ENCODE results near the gene ITGB1BP1. TPM values are rescaled to one million over a fixed set of nuclear protein-coding genes. Genes with fewer than 3 reads are reported as not detected.

Gene ITGB1BP1
- total and polyA plus RNA-seq, 2 of the 13 experiments (the other 11 are each of a cell fraction or from before 2014, with no cell fraction given) = 106 to 108 TPM

GRCh38 chr2:9423922-9424272 lies 569 bp upstream of the ITGB1BP1 start (continued):
- TF ChIP-seq U2AF1 (optimal IDR thresholded peaks at IDR 0.05; ENCODE audit: low read depth, low read length) (peak; percentile 16), TGIF2 (CRISPR knock-in tag; IDR thresholded peaks at IDR 0.05) (no peak), TOPORS (CRISPR knock-in tag; IDR thresholded peaks at IDR 0.05) (no peak), YEATS4 (CRISPR knock-in tag; IDR thresholded peaks at IDR 0.05; ENCODE audit: borderline replicate concordance) (no peak), ZNF766 (CRISPR knock-in tag; IDR thresholded peaks at IDR 0.05; ENCODE audit: borderline replicate concordance) (peak; percentile 63; the same call in 1 of the 2 replicates), KMT2A (CRISPR knock-in tag; IDR thresholded peaks at IDR 0.05) (0 out of 2 replicates have a peak, but pooled peaks have one; percentile 51), CBX5 (CRISPR knock-in tag; IDR thresholded peaks at IDR 0.05; ENCODE audit: borderline replicate concordance) (0 out of 2 replicates have a peak, but pooled peaks have one; percentile 1), HNRNPUL1 (IDR thresholded peaks at IDR 0.05; ENCODE audit: low read depth, low read length) (no peak), TP53 (CRISPR knock-in tag; conservative IDR thresholded peaks at IDR 0.05) (no peak), ELK4 (CRISPR knock-in tag; IDR thresholded peaks at IDR 0.05; ENCODE audit: borderline replicate concordance) (no peak), CEBPB (IDR thresholded peaks at IDR 0.05; ENCODE audit: borderline replicate concordance, low read depth, low read length) (no peak), ZNF232 (CRISPR knock-in tag; IDR thresholded peaks at IDR 0.05; ENCODE audit: borderline replicate concordance) (no peak), BRD4 (CRISPR knock-in tag; IDR thresholded peaks at IDR 0.05) (no peak; the same call in 1 of the 2 replicates), ZNF350 (CRISPR knock-in tag; IDR thresholded peaks at IDR 0.05; ENCODE audit: borderline replicate concordance, low read depth) (no peak; the same call in 1 of the 2 replicates), ATF1 (CRISPR knock-in tag; IDR thresholded peaks at IDR 0.05) (no peak), NR2F2 (IDR thresholded peaks at IDR 0.05; ENCODE audit: borderline replicate concordance, low read depth) (no peak), HES4 (CRISPR knock-in tag; IDR thresholded peaks at IDR 0.05; ENCODE audit: borderline replicate concordance) (no peak), NCOA1 (CRISPR knock-in tag; IDR thresholded peaks at IDR 0.05) (no peak), CHD4 (IDR thresholded peaks at IDR 0.05; ENCODE audit: borderline replicate concordance, low read length) (no peak), ZNF549 (CRISPR knock-in tag; IDR thresholded peaks at IDR 0.05) (0 out of 2 replicates have a peak, but pooled peaks have one; percentile 46), ATRX (CRISPR knock-in tag; IDR thresholded peaks at IDR 0.05; ENCODE audit: borderline replicate concordance) (no peak), ZNF616 (CRISPR knock-in tag; IDR thresholded peaks at IDR 0.05; ENCODE audit: low read depth) (0 out of 2 replicates have a peak, but pooled peaks have one; percentile 27), ZNF33A (CRISPR knock-in tag; IDR thresholded peaks at IDR 0.05; ENCODE audit: borderline replicate concordance) (no peak), RORA (CRISPR knock-in tag; IDR thresholded peaks at IDR 0.05) (no peak), RAD21 (CRISPR knock-in tag; IDR thresholded peaks at IDR 0.05) (peak; percentile 17; the same call in 1 of the 2 replicates), PCBP1 (IDR thresholded peaks at IDR 0.05; ENCODE audit: borderline replicate concordance, low read depth, low read length) (no peak), GRHL1 (CRISPR knock-in tag; conservative IDR thresholded peaks at IDR 0.05) (no peak), ISX (CRISPR knock-in tag; conservative IDR thresholded peaks at IDR 0.05) (no peak), LCORL (IDR thresholded peaks at IDR 0.05) (no peak), LCORL (CRISPR knock-in tag; IDR thresholded peaks at IDR 0.05) (no peak)
- TF ChIP-seq, protein P1, sequence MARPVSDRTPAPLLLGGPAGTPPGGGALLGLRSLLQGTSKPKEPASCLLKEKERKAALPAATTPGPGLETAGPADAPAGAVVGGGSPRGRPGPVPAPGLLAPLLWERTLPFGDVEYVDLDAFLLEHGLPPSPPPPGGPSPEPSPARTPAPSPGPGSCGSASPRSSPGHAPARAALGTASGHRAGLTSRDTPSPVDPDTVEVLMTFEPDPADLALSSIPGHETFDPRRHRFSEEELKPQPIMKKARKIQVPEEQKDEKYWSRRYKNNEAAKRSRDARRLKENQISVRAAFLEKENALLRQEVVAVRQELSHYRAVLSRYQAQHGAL (CRISPR knock-in tag; IDR thresholded peaks at IDR 0.05; ENCODE audit: not compliant biosample characterization) = no peak

Data from HepG2 (cell line).